SK-N-SH treated with all-trans-retinoic acid at 6 μM for 48 hours (cell line): ENCODE data around the gene ESYT1.

ENCODE experiments used
- CSRNP3 ChIP-seq: fragments of 250-450 bp; sonication (Bioruptor Pico); IDR thresholded peaks from 2 replicates; pipeline ENCODE4 v1.5.1; 2021; ENCODE audit warnings: mild to moderate bottlenecking, moderate library complexity
- GLIS3 ChIP-seq: fragments of 250-450 bp; sonication (Bioruptor Pico); IDR thresholded peaks from 2 replicates; pipeline ENCODE4 v1.5.0; 2020; ENCODE audit warnings: mild to moderate bottlenecking, moderate library complexity
- OSR1 ChIP-seq: fragments of 250-450 bp; sonication (Bioruptor Pico); IDR thresholded peaks from 2 replicates; pipeline ENCODE4 v1.8.0; 2022; ENCODE audit warnings: moderate library complexity, mild to moderate bottlenecking, inconsistent platforms
- PATZ1 ChIP-seq: fragments of 250-450 bp; sonication (Bioruptor Pico); IDR thresholded peaks from 2 replicates; pipeline ENCODE4 v1.8.0; 2020; ENCODE audit warnings: mild to moderate bottlenecking, moderate library complexity, borderline replicate concordance
- RARB ChIP-seq: fragments of 250-450 bp; sonication (Bioruptor Pico); IDR thresholded peaks from 2 replicates; pipeline ENCODE4 v1.8.0; 2021; ENCODE audit warnings: mild to moderate bottlenecking, moderate library complexity
- ZFP3 ChIP-seq: fragments of 250-450 bp; sonication (Bioruptor Pico); IDR thresholded peaks from 2 replicates; pipeline ENCODE4 v1.5.0; 2020; ENCODE audit warnings: mild to moderate bottlenecking, moderate library complexity
- ZFP30 ChIP-seq: fragments of 450-650 bp; formaldehyde crosslinking; IDR thresholded peaks from 2 replicates; pipeline ENCODE4 v1.5.0; 2022; ENCODE audit warnings: mild to moderate bottlenecking, moderate library complexity
- ZNF8 ChIP-seq: fragments of 450-650 bp; formaldehyde crosslinking; IDR thresholded peaks from 2 replicates; pipeline ENCODE4 v1.5.0; 2020; ENCODE audit warnings: mild to moderate bottlenecking, moderate library complexity

- no peak for TF ChIP-seq ZFP3 (CRISPR knock-in tag)
- TF ChIP-seq ZFP30 (CRISPR knock-in tag), result no peak
- no peak for TF ChIP-seq GLIS3
- no peak for TF ChIP-seq OSR1
- no peak for TF ChIP-seq RARB (CRISPR knock-in tag)
- no peak for TF ChIP-seq PATZ1 (CRISPR knock-in tag)
- no peak for TF ChIP-seq CSRNP3 (CRISPR knock-in tag)
- no peak for TF ChIP-seq ZNF8 (CRISPR knock-in tag)
Measured at GRCh38 chr12:56114084-56114483, 14.0 kb upstream of the ESYT1 start.
